ENCODE results near the gene SLC10A2. TPM values are rescaled to one million over a fixed set of nuclear protein-coding genes. Genes with fewer than 3 reads are reported as not detected.

The SLC10A2 gene
- total RNA-seq, 4 donors from 2014 or later, result not detected

- H3K27ac ChIP-seq, result no peak overlapping the region
- TF ChIP-seq POLR2A (IDR thresholded peaks at IDR 0.05), result no peak
- no peak for TF ChIP-seq CTCF (IDR thresholded peaks at IDR 0.05)
- no peak overlapping the region for H3K4me3 ChIP-seq
- no peaks in the 10 kb centered on the region for H3K4me1 ChIP-seq
- no peaks in the 10 kb centered on the region for H3K27me3 ChIP-seq
- DNase-seq, result no peak
- no peaks in the 10 kb centered on the region for H3K36me3 ChIP-seq
- intact Hi-C loops (cut with DNase I; ENCODE audit: low total_unique reads), result no loop called here
- H3K9me3 ChIP-seq, result no peaks in the 10 kb centered on the region
These were observed 11.1 kb downstream of the SLC10A2 start for GRCh38 chr13:103055166-103055565.

- TF ChIP-seq POLR2A (IDR thresholded peaks at IDR 0.05) (no peak), CTCF (IDR thresholded peaks at IDR 0.05) (no peak)
- no peaks in the 10 kb centered on the region for H3K36me3 ChIP-seq
- no peak overlapping the region for H3K27ac ChIP-seq
- intact Hi-C loops (cut with DNase I; ENCODE audit: low total_unique reads), result no loop called here
- H3K4me1 ChIP-seq, result no peaks in the 10 kb centered on the region
- no peak overlapping the region for H3K4me3 ChIP-seq
- no peaks in the 10 kb centered on the region for H3K9me3 ChIP-seq
- H3K27me3 ChIP-seq, result no peaks in the 10 kb centered on the region
- DNase-seq, result no peak
These were observed 19.5 kb downstream of the SLC10A2 start for GRCh38 chr13:103046676-103047075.

GRCh38 chr13:103044056-103044455, 22.2 kb downstream of the SLC10A2 start:
- no peak overlapping the region for H3K4me3 ChIP-seq
- intact Hi-C loops (cut with DNase I; ENCODE audit: low total_unique reads), result no loop called here
- no peak for TF ChIP-seq CTCF (IDR thresholded peaks at IDR 0.05)
- no peak for TF ChIP-seq POLR2A (IDR thresholded peaks at IDR 0.05)
- H3K4me1 ChIP-seq, result no peaks in the 10 kb centered on the region
- H3K27ac ChIP-seq, result no peak overlapping the region
- H3K27me3 ChIP-seq, result no peaks in the 10 kb centered on the region
- no peak for DNase-seq
- no peaks in the 10 kb centered on the region for H3K36me3 ChIP-seq
- no peaks in the 10 kb centered on the region for H3K9me3 ChIP-seq

- H3K4me3 ChIP-seq, result no peak overlapping the region
- no peaks in the 10 kb centered on the region for H3K36me3 ChIP-seq
- H3K27ac ChIP-seq, result no peak overlapping the region
- intact Hi-C loops (cut with DNase I; ENCODE audit: low total_unique reads), result no loop called here
- H3K4me1 ChIP-seq, result no peaks in the 10 kb centered on the region
- H3K27me3 ChIP-seq, result no peaks in the 10 kb centered on the region
- no peak for DNase-seq
- H3K9me3 ChIP-seq, result no peaks in the 10 kb centered on the region
- TF ChIP-seq CTCF (IDR thresholded peaks at IDR 0.05) (no peak), POLR2A (IDR thresholded peaks at IDR 0.05) (no peak)
These were observed 26.2 kb downstream of the SLC10A2 start for GRCh38 chr13:103040006-103040405.

- Histone ChIP-seq H3K9me3 (no peaks in the 10 kb centered on the region), H3K27ac (no peak overlapping the region), H3K36me3 (no peaks in the 10 kb centered on the region), H3K4me3 (no peak overlapping the region), H3K27me3 (no peaks in the 10 kb centered on the region), H3K4me1 (no peaks in the 10 kb centered on the region)
- TF ChIP-seq CTCF (IDR thresholded peaks at IDR 0.05), result no peak
- DNase-seq, result no peak
- intact Hi-C loops (cut with DNase I; ENCODE audit: low total_unique reads), result no loop called here
These were observed 27.0 kb downstream of the SLC10A2 start for GRCh38 chr13:103039183-103039582.

Data from uterus (tissue), 4 donors.